ENCODE data around the gene PXMP4. TPM values are rescaled to one million over a fixed set of nuclear protein-coding genes. Genes with fewer than 3 reads are reported as not detected.
A peak's percentile ranks its signal among the peaks of the same experiment; 100 is the strongest.

PXMP4 gene
- polyA plus RNA-seq, 1 experiment = 11.2 TPM

GRCh38 chr20:33653900-33654596 is 66.1 kb downstream of the PXMP4 start:
- no peak for DNase-seq (ENCODE audit: low read depth)
- ChIA-PET POLR2A (no interaction called here), CTCF (interaction anchor here (0.6 to 2.2 kb wide), 32 partner anchors 9 to 464 kb away, joined by 3 to 18 read pairs (median 4); partner anchors contain the start of genes ACTL10, C20orf144 and CBFA2T2)
- no peak for TF ChIP-seq CTCF (IDR thresholded peaks at IDR 0.05; ENCODE audit: insufficient read depth, low read depth, low read length)
- no peaks in the 10 kb centered on the region for H3K27me3 ChIP-seq (ENCODE audit: control insufficient read depth, insufficient read depth, low read length)
- no peak overlapping the region for H3K4me3 ChIP-seq (ENCODE audit: low read depth, low read length)
- H3K36me3 ChIP-seq (ENCODE audit: control insufficient read depth, insufficient read depth, low read length) = peaks cover 7% of the 10 kb centered on the region

DNA sequence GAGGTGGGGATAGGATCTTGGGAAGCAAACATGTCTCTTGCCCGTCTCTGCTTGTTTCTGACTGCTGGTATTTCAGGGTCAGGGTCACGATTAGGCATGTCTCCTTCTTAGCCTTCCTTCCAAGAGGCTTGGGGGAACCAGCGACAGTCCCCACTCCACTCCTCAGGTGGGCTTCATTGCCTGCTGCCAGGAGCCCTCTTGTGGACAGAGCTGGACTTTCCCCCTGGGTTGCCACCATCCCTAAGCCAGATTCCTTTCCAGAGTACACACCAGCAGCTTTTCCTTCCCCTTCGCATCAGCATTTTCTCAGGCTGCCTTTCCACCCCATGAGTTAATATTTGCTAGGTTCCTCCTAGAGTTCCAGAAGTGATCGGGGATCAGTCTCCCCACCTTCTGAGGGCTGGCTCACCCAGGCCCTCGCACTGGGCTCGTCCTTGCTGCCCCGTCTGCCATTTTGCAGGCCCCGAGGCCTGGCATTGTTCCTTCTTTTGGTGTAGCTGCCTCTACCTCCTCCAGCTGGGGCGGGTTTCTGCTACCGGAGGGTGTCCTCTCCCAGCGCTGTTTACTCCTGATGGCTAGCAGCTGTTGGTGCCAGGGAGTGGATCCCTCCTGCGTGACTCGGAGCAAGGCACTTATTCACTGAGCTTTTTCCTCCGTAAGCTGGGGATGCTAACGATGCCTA is 66.8 kb downstream of the PXMP4 start:
- ChIA-PET POLR2A (no interaction called here), CTCF (interaction anchor here (0.6 to 2.2 kb wide), 32 partner anchors 9 to 465 kb away, joined by 3 to 18 read pairs (median 4); partner anchors contain the start of genes ACTL10, C20orf144 and CBFA2T2)
- Histone ChIP-seq H3K36me3 (ENCODE audit: control insufficient read depth, insufficient read depth, low read length) (peaks cover 7% of the 10 kb centered on the region), H3K4me3 (ENCODE audit: low read depth, low read length) (no peak overlapping the region), H3K27me3 (ENCODE audit: control insufficient read depth, insufficient read depth, low read length) (no peaks in the 10 kb centered on the region)
- peak; percentile 17 for DNase-seq (ENCODE audit: low read depth)
- peak; percentile 90 for TF ChIP-seq CTCF (IDR thresholded peaks at IDR 0.05; ENCODE audit: insufficient read depth, low read depth, low read length)

Other genes starting within 250 kb of the PXMP4 start
- 7.6 and 8.0 TPM in 2 replicates for gene CBFA2T2, start 230.2 kb downstream of the PXMP4 start, polyA plus RNA-seq (2011; rRNA removed)
- gene C20orf144, start 58.0 kb downstream of the PXMP4 start, polyA plus RNA-seq (2011; rRNA removed) = 0.13 and 0.22 TPM in 2 replicates
- 0.44 and 0.67 TPM in 2 replicates for gene ACTL10, start 53.4 kb downstream of the PXMP4 start, polyA plus RNA-seq (2011; rRNA removed)
- 13.4 and 20.2 TPM in 2 replicates for gene NECAB3, start 45.9 kb downstream of the PXMP4 start, polyA plus RNA-seq (2011; rRNA removed)
- gene E2F1, start 33.9 kb downstream of the PXMP4 start, polyA plus RNA-seq (2011; rRNA removed) = 5.1 and 7.5 TPM in 2 replicates
- gene ZNF341, start 11.7 kb upstream of the PXMP4 start, polyA plus RNA-seq (2011; rRNA removed) = 1.3 and 2.9 TPM in 2 replicates
- 65.3 and 84.0 TPM in 2 replicates for gene CHMP4B, start 91.0 kb upstream of the PXMP4 start, polyA plus RNA-seq (2011; rRNA removed)